WTC11 (cell line): ENCODE data around the gene CCDC12. TPM values are rescaled to one million over a fixed set of nuclear protein-coding genes. Genes with fewer than 3 reads are reported as not detected.

Source experiments
- ATAC-seq: fragments of 200-7000 bp; cut with Tn5 transposase; 2 replicates; pipeline ENCODE4 v1.10.0; 2021; ENCODE audit warnings: mild to moderate bottlenecking, moderate library complexity
- Bru-seq: library from RNA; stranded (reverse); fragments of 400-500 nt; gene quantifications from one replicate; lab custom pipeline; 2021; lab: Mats Ljungman, UMichigan
- CTCF ChIA-PET: fragments of 300-600 bp; sonication (Branson Sonifier 250); formaldehyde crosslinking; loops from one replicate; lab custom pipeline; 2021; ENCODE audit warnings: antibody characterized with exemption; lab: Charles Lee
- POLR2A ChIA-PET: fragments of 350-600 bp; sonication (Branson Sonifier 250); formaldehyde crosslinking; loops from one replicate; lab custom pipeline; 2021; ENCODE audit warnings: antibody characterized with exemption; lab: Charles Lee
- DNase-seq: peaks from one replicate; pipeline ENCODE4 v3.0.0; 2021; ENCODE audit warnings: low spot score
- H3K27ac Mint-ChIP-seq: 2 replicates; pipeline ENCODE4 v1.8.0; 2021; ENCODE audit warnings: mixed read lengths
- H3K27me3 Mint-ChIP-seq: 2 replicates; pipeline ENCODE4 v1.8.0; 2021; ENCODE audit warnings: low read depth, mild to moderate bottlenecking, moderate library complexity, mixed read lengths
- H3K36me3 Mint-ChIP-seq: 2 replicates; pipeline ENCODE4 v1.8.0; 2021; ENCODE audit warnings: mixed read lengths
- H3K4me1 Mint-ChIP-seq: 2 replicates; pipeline ENCODE4 v1.8.0; 2022; ENCODE audit warnings: mixed read lengths
- H3K4me3 Mint-ChIP-seq: 2 replicates; pipeline ENCODE4 v1.8.0; 2021; ENCODE audit warnings: mild to moderate bottlenecking, moderate library complexity, mixed read lengths
- H3K9me3 Mint-ChIP-seq: 2 replicates; pipeline ENCODE4 v1.8.0; 2021; ENCODE audit warnings: mixed read lengths
- E2F1 ChIP-seq: sonication (generic); formaldehyde crosslinking; IDR thresholded peaks from 2 replicates; pipeline ENCODE4 v1.8.0; 2022; ENCODE audit warnings: mild to moderate bottlenecking, missing genetic modification reagents
- ESRRA ChIP-seq: sonication (generic); formaldehyde crosslinking; IDR thresholded peaks from 2 replicates; pipeline ENCODE4 v1.8.1; 2022; ENCODE audit warnings: mild to moderate bottlenecking, missing genetic modification reagents, borderline replicate concordance
- FOXP1 ChIP-seq: sonication (generic); formaldehyde crosslinking; IDR thresholded peaks from 2 replicates; pipeline ENCODE4 v1.8.0; 2022; ENCODE audit warnings: missing genetic modification reagents, mild to moderate bottlenecking, moderate library complexity, borderline replicate concordance
- IRF1 ChIP-seq: sonication (generic); formaldehyde crosslinking; IDR thresholded peaks from 2 replicates; pipeline ENCODE4 v1.8.0; 2023; ENCODE audit warnings: missing genetic modification reagents
- JUN ChIP-seq: sonication (generic); formaldehyde crosslinking; IDR thresholded peaks from 2 replicates; pipeline ENCODE4 v1.8.0; 2023; ENCODE audit warnings: mild to moderate bottlenecking, missing genetic modification reagents
- KAT7 ChIP-seq: sonication (generic); formaldehyde crosslinking; IDR thresholded peaks from 2 replicates; pipeline ENCODE4 v1.8.1; 2023; ENCODE audit warnings: missing genetic modification reagents, mild to moderate bottlenecking, borderline replicate concordance
- MAX ChIP-seq: sonication (generic); formaldehyde crosslinking; IDR thresholded peaks from 2 replicates; pipeline ENCODE4 v1.8.0; 2022; ENCODE audit warnings: mild to moderate bottlenecking, missing genetic modification reagents
- NFE2L1 ChIP-seq: sonication (generic); formaldehyde crosslinking; IDR thresholded peaks from 2 replicates; pipeline ENCODE4 v1.8.1; 2023; ENCODE audit warnings: missing genetic modification reagents
- NFYB ChIP-seq: sonication (generic); formaldehyde crosslinking; conservative IDR thresholded peaks from 2 replicates; pipeline ENCODE4 v1.8.0; 2022; ENCODE audit warnings: low read depth, missing genetic modification reagents
- OVOL2 ChIP-seq: fragments of 250-450 bp; sonication (Bioruptor Pico); IDR thresholded peaks from 2 replicates; pipeline ENCODE4 v1.9.0; 2021; ENCODE audit warnings: mild to moderate bottlenecking, borderline replicate concordance
- PRRX2 ChIP-seq: fragments of 250-450 bp; sonication (Bioruptor Pico); IDR thresholded peaks from 2 replicates; pipeline ENCODE4 v1.8.0; 2021; ENCODE audit warnings: mild to moderate bottlenecking
- SOX15 ChIP-seq: fragments of 250-450 bp; sonication (Bioruptor Pico); IDR thresholded peaks from 2 replicates; pipeline ENCODE4 v1.9.0; 2021; ENCODE audit warnings: mild to moderate bottlenecking
- TEAD1 ChIP-seq: sonication (generic); formaldehyde crosslinking; IDR thresholded peaks from 2 replicates; pipeline ENCODE4 v1.8.0; 2022; ENCODE audit warnings: mild to moderate bottlenecking, missing genetic modification reagents
- TEAD4 ChIP-seq: sonication (generic); formaldehyde crosslinking; IDR thresholded peaks from 2 replicates; pipeline ENCODE4 v1.8.0; 2022; ENCODE audit warnings: mild to moderate bottlenecking, missing genetic modification reagents
- ZNF425 ChIP-seq: fragments of 250-450 bp; sonication (Bioruptor Pico); conservative IDR thresholded peaks from 2 replicates; pipeline ENCODE4 v1.9.0; 2021; ENCODE audit warnings: mild to moderate bottlenecking
- ZNF671 ChIP-seq: fragments of 250-450 bp; sonication (Bioruptor Pico); IDR thresholded peaks from 2 replicates; pipeline ENCODE4 v1.8.0; 2021; ENCODE audit warnings: mild to moderate bottlenecking
- long read RNA-seq, 3 experiments: library from RNA in 1 of 3; library from capped mRNA in 1 of 3; library from polyadenylated mRNA in 1 of 3; unstranded in 2 of 3; stranded (forward) in 1 of 3; transcript quantifications; one replicate each; pipeline ENCODE4 v2.0.0, GENCODE V29; 2021
- total RNA-seq: library from RNA; stranded (reverse); gene quantifications from 3 replicates; pipeline ENCODE4 v1.2.3, GENCODE V29; 2021
- TF ChIP-seq, protein P1 (sequence below): fragments of 250-450 bp; sonication (Bioruptor Pico); IDR thresholded peaks from 2 replicates; pipeline ENCODE4 v1.9.0; 2021; ENCODE audit warnings: mild to moderate bottlenecking
- TF ChIP-seq, protein P2 (sequence below): sonication (generic); formaldehyde crosslinking; IDR thresholded peaks from 2 replicates; pipeline ENCODE4 v1.8.1; 2023; ENCODE audit warnings: mild to moderate bottlenecking, missing genetic modification reagents
- TF ChIP-seq, protein P3 (sequence below): sonication (generic); formaldehyde crosslinking; IDR thresholded peaks from 2 replicates; pipeline ENCODE4 v1.8.0; 2022; ENCODE audit warnings: mild to moderate bottlenecking, missing genetic modification reagents
- TF ChIP-seq, protein P4 (sequence below): sonication (generic); formaldehyde crosslinking; IDR thresholded peaks from 2 replicates; pipeline ENCODE4 v1.8.0; 2022; ENCODE audit warnings: missing genetic modification reagents
- TF ChIP-seq, protein P5 (sequence below): fragments of 250-450 bp; sonication (Bioruptor Pico); IDR thresholded peaks from 2 replicates; pipeline ENCODE4 v1.9.0; 2021; ENCODE audit warnings: mild to moderate bottlenecking

The CCDC12 gene
- total RNA-seq (50.3 to 59.1 TPM (median 55.9 TPM) in 3 replicates), Bru-seq, nascent RNA (percentile 73 among the genes with signal in this experiment)
- long read RNA-seq, experiment 1, partial matches to known transcripts, result 75 of 89 reads
- long read RNA-seq, experiment 1, other reads (novel, unspliced or antisense), result 12 of 89 reads
- long read RNA-seq, experiment 2, partial matches to known transcripts, result 38 of 70 reads
- long read RNA-seq, experiment 2, other reads (novel, unspliced or antisense), result 30 of 70 reads
- long read RNA-seq, experiment 3, partial matches to known transcripts, result 202 of 235 reads
- long read RNA-seq, experiment 3, other reads (novel, unspliced or antisense), result 31 of 235 reads

- ChIA-PET POLR2A (interaction anchor here (0.6 to 1.3 kb wide), 6 partner anchors 9 to 338 kb away, joined by 3 to 6 read pairs (median 3); no protein-coding TSS in a partner anchor), CTCF (interaction anchor here (0.6 to 2.0 kb wide), 10 partner anchors 11 to 382 kb away, joined by 3 to 12 read pairs (median 4); no protein-coding TSS in a partner anchor)
- peak within 1 kb of the TSS; percentile 99 for H3K27ac Mint-ChIP-seq
- peak; percentile 91 for DNase-seq
- H3K36me3 Mint-ChIP-seq, result peaks cover 12% of the 10 kb centered on the region
- H3K4me1 Mint-ChIP-seq, result peaks cover 25% of the 10 kb centered on the region
- no peaks in the 10 kb centered on the region for H3K9me3 Mint-ChIP-seq
- ATAC-seq, result peak; percentile 81
- peak within 1 kb of the TSS; percentile 98 for H3K4me3 Mint-ChIP-seq
- H3K27me3 Mint-ChIP-seq, result peaks cover 5% of the 10 kb centered on the region
- TF ChIP-seq PRRX2 (CRISPR knock-in tag) (no peak), TEAD4 (CRISPR knock-in tag) (no peak), ESRRA (no peak), NFE2L1 (CRISPR knock-in tag) (peak; percentile 53), ZNF671 (CRISPR knock-in tag) (no peak), KAT7 (no peak), IRF1 (no peak), JUN (no peak), NFYB (0 out of 2 replicates have a peak, but pooled peaks have one; percentile 27), MAX (CRISPR knock-in tag) (peak; percentile 68), OVOL2 (CRISPR knock-in tag) (no peak), ZNF425 (CRISPR knock-in tag) (no peak), SOX15 (CRISPR knock-in tag) (no peak), E2F1 (CRISPR knock-in tag) (no peak), FOXP1 (CRISPR knock-in tag) (peak; percentile 51; the same call in 1 of the 2 replicates), TEAD1 (peak; percentile 40; the same call in 1 of the 2 replicates)
- TF ChIP-seq, protein P1, sequence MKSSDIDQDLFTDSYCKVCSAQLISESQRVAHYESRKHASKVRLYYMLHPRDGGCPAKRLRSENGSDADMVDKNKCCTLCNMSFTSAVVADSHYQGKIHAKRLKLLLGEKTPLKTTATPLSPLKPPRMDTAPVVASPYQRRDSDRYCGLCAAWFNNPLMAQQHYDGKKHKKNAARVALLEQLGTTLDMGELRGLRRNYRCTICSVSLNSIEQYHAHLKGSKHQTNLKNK (CRISPR knock-in tag), result no peak
- TF ChIP-seq, protein P2, sequence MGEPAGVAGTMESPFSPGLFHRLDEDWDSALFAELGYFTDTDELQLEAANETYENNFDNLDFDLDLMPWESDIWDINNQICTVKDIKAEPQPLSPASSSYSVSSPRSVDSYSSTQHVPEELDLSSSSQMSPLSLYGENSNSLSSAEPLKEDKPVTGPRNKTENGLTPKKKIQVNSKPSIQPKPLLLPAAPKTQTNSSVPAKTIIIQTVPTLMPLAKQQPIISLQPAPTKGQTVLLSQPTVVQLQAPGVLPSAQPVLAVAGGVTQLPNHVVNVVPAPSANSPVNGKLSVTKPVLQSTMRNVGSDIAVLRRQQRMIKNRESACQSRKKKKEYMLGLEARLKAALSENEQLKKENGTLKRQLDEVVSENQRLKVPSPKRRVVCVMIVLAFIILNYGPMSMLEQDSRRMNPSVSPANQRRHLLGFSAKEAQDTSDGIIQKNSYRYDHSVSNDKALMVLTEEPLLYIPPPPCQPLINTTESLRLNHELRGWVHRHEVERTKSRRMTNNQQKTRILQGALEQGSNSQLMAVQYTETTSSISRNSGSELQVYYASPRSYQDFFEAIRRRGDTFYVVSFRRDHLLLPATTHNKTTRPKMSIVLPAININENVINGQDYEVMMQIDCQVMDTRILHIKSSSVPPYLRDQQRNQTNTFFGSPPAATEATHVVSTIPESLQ (CRISPR knock-in tag), result no peak
- TF ChIP-seq, protein P3, sequence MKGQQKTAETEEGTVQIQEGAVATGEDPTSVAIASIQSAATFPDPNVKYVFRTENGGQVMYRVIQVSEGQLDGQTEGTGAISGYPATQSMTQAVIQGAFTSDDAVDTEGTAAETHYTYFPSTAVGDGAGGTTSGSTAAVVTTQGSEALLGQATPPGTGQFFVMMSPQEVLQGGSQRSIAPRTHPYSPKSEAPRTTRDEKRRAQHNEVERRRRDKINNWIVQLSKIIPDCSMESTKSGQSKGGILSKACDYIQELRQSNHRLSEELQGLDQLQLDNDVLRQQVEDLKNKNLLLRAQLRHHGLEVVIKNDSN (CRISPR knock-in tag), result 0 out of 2 replicates have a peak, but pooled peaks have one; percentile 6
- TF ChIP-seq, protein P4, sequence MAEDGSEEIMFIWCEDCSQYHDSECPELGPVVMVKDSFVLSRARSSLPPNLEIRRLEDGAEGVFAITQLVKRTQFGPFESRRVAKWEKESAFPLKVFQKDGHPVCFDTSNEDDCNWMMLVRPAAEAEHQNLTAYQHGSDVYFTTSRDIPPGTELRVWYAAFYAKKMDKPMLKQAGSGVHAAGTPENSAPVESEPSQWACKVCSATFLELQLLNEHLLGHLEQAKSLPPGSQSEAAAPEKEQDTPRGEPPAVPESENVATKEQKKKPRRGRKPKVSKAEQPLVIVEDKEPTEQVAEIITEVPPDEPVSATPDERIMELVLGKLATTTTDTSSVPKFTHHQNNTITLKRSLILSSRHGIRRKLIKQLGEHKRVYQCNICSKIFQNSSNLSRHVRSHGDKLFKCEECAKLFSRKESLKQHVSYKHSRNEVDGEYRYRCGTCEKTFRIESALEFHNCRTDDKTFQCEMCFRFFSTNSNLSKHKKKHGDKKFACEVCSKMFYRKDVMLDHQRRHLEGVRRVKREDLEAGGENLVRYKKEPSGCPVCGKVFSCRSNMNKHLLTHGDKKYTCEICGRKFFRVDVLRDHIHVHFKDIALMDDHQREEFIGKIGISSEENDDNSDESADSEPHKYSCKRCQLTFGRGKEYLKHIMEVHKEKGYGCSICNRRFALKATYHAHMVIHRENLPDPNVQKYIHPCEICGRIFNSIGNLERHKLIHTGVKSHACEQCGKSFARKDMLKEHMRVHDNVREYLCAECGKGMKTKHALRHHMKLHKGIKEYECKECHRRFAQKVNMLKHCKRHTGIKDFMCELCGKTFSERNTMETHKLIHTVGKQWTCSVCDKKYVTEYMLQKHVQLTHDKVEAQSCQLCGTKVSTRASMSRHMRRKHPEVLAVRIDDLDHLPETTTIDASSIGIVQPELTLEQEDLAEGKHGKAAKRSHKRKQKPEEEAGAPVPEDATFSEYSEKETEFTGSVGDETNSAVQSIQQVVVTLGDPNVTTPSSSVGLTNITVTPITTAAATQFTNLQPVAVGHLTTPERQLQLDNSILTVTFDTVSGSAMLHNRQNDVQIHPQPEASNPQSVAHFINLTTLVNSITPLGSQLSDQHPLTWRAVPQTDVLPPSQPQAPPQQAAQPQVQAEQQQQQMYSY (CRISPR knock-in tag), result no peak
- TF ChIP-seq, protein P5, sequence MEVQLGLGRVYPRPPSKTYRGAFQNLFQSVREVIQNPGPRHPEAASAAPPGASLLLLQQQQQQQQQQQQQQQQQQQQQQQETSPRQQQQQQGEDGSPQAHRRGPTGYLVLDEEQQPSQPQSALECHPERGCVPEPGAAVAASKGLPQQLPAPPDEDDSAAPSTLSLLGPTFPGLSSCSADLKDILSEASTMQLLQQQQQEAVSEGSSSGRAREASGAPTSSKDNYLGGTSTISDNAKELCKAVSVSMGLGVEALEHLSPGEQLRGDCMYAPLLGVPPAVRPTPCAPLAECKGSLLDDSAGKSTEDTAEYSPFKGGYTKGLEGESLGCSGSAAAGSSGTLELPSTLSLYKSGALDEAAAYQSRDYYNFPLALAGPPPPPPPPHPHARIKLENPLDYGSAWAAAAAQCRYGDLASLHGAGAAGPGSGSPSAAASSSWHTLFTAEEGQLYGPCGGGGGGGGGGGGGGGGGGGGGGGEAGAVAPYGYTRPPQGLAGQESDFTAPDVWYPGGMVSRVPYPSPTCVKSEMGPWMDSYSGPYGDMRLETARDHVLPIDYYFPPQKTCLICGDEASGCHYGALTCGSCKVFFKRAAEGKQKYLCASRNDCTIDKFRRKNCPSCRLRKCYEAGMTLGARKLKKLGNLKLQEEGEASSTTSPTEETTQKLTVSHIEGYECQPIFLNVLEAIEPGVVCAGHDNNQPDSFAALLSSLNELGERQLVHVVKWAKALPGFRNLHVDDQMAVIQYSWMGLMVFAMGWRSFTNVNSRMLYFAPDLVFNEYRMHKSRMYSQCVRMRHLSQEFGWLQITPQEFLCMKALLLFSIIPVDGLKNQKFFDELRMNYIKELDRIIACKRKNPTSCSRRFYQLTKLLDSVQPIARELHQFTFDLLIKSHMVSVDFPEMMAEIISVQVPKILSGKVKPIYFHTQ, result no peak
Observed at GRCh38 chr3:46976326-46977190, at the start of gene CCDC12. Gene CCDC12, minus strand, starts transcription at chr3:46976745. Its CDS starts 13 bp downstream, at chr3:46976732.
